GM21423 (cell line): Measurements from ENCODE around the gene OR11L1.

Experiments
- ATAC-seq: cut with Tn5 transposase; IDR thresholded peaks from one replicate; pipeline ENCODE4 v1.9.1; 2021; ENCODE audit warnings: mild to moderate bottlenecking, moderate library complexity; ENCODE audit not compliant: unreplicated experiment

OR11L1 gene

GRCh38 chr1:247841796-247842195 lies at the start of gene OR11L1:
Gene OR11L1, minus strand, starts transcription at chr1:247841896. Its CDS starts 0 bp downstream, at chr1:247841896.
- no peak for ATAC-seq

GRCh38 chr1:247884797-247885413 lies 43.2 kb upstream of the OR11L1 start:
- no peak for ATAC-seq

- ATAC-seq: no peak
Measured at GRCh38 chr1:247883346-247883745, 41.6 kb upstream of the OR11L1 start.

- ATAC-seq: no peak
Measured at GRCh38 chr1:247865416-247865815, 23.7 kb upstream of the OR11L1 start.

GRCh38 chr1:247864644-247865043 lies 22.9 kb upstream of the OR11L1 start:
- ATAC-seq: no peak

- ATAC-seq: no peak
Measured at GRCh38 chr1:247862756-247863155, 21.1 kb upstream of the OR11L1 start.

GRCh38 chr1:247857985-247858619 lies 16.4 kb upstream of the OR11L1 start:
- no peak for ATAC-seq

- peak; percentile 70 for ATAC-seq
Measured at GRCh38 chr1:247857069-247857984, 15.6 kb upstream of the OR11L1 start, which contains the start of gene TRIM58. Gene TRIM58, plus strand, starts transcription at chr1:247857187. Its CDS starts 60 bp downstream, at chr1:247857247.

- ATAC-seq: no peak
Measured at GRCh38 chr1:247855911-247856310, 14.2 kb upstream of the OR11L1 start.

- no peak for ATAC-seq
Measured at GRCh38 chr1:247854899-247855545, 13.3 kb upstream of the OR11L1 start.

- ATAC-seq: no peak
Measured at GRCh38 chr1:247849616-247850015, 7.9 kb upstream of the OR11L1 start.

GRCh38 chr1:247848346-247848745 lies 6.7 kb upstream of the OR11L1 start:
- no peak for ATAC-seq

GRCh38 chr1:247845693-247846017 lies 4.0 kb upstream of the OR11L1 start:
- no peak for ATAC-seq

GRCh38 chr1:247845011-247845692 lies 3.5 kb upstream of the OR11L1 start:
- ATAC-seq: no peak

- no peak for ATAC-seq
Measured at GRCh38 chr1:247843411-247843810, 1.7 kb upstream of the OR11L1 start.

GRCh38 chr1:247840818-247841217 lies 878 bp downstream of the OR11L1 start:
- ATAC-seq: no peak

GRCh38 chr1:247833601-247834000 lies 8.1 kb downstream of the OR11L1 start:
- ATAC-seq: no peak

- no peak for ATAC-seq
Measured at GRCh38 chr1:247829656-247830055, 12.0 kb downstream of the OR11L1 start.

GRCh38 chr1:247825362-247825761 lies 16.3 kb downstream of the OR11L1 start:
- no peak for ATAC-seq

GRCh38 chr1:247824023-247824422 lies 17.7 kb downstream of the OR11L1 start, which contains the start of gene OR14A16:
Gene OR14A16, minus strand, starts transcription at chr1:247824119. Its CDS starts 8,390 bp downstream, at chr1:247815729.
- no peak for ATAC-seq

- no peak for ATAC-seq
Measured at GRCh38 chr1:247822060-247822459, 19.6 kb downstream of the OR11L1 start.
